OCI-LY3 (cell line): ENCODE data around the gene TRAT1.

Source experiments
- H2AFZ ChIP-seq: fragments of 200-600, 300-600 bp; shearing (Covaris generic); 2 replicates; pipeline ENCODE4 v1.6.0; 2014; ENCODE audit warnings: antibody characterized with exemption, low read depth, low read length
- H3K27ac ChIP-seq: fragments of 200-600, 300-600 bp; sonication (generic); 2 replicates; pipeline ENCODE4 v1.5.1; 2014; ENCODE audit warnings: mild to moderate bottlenecking, low read length, moderate library complexity, mixed read lengths
- H3K27me3 ChIP-seq: fragments of 200-600, 300-600 bp; sonication (generic); 2 replicates; pipeline ENCODE4 v1.6.1; 2014; ENCODE audit warnings: low read depth, low read length, mixed read lengths
- H3K36me3 ChIP-seq: fragments of 200-600, 300-600 bp; sonication (generic); replicated peaks from 2 replicates; pipeline ENCODE3; 2014; ENCODE audit warnings: low read depth, low read length, mixed read lengths
- H3K4me1 ChIP-seq: fragments of 300-600, 200-600 bp; sonication (generic); 2 replicates; pipeline ENCODE4 v1.6.1; 2014; ENCODE audit warnings: low read length, mixed read lengths
- H3K4me2 ChIP-seq: fragments of 200-600, 300-600 bp; sonication (generic); 2 replicates; pipeline ENCODE4 v1.6.1; 2014; ENCODE audit warnings: low read length, mixed read lengths
- H3K4me3 ChIP-seq: fragments of 300-600, 200-600 bp; sonication (generic); 2 replicates; pipeline ENCODE4 v1.5.1; 2014; ENCODE audit warnings: antibody characterized with exemption, mild to moderate bottlenecking, low read length, moderate library complexity
- H3K79me2 ChIP-seq: fragments of 300-600, 200-600 bp; shearing (Covaris generic); 2 replicates; pipeline ENCODE4 v1.6.1; 2014; ENCODE audit warnings: mild to moderate bottlenecking, low read length, mixed read lengths
- H3K9ac ChIP-seq: fragments of 300-600, 200-600 bp; shearing (Covaris generic); 2 replicates; pipeline ENCODE4 v1.6.0; 2014; ENCODE audit warnings: mild to moderate bottlenecking, low read length, moderate library complexity
- H3K9me3 ChIP-seq: fragments of 200-600, 300-600 bp; shearing (Covaris generic); 2 replicates; pipeline ENCODE4 v1.6.1; 2014; ENCODE audit warnings: low read length, mixed read lengths; ENCODE audit not compliant: insufficient read depth
- H4K20me1 ChIP-seq: fragments of 200-600, 300-600 bp; sonication (generic); 2 replicates; pipeline ENCODE4 v1.6.1; 2016; ENCODE audit warnings: low read length, mixed read lengths; ENCODE audit not compliant: insufficient read depth
- CTCF ChIP-seq: fragments of 200-600, 300-600 bp; sonication (generic); IDR thresholded peaks from 2 replicates; pipeline ENCODE4 v1.5.1; 2014; ENCODE audit warnings: antibody characterized with exemption, low read length, low read depth
- EZH2phosphoT487 ChIP-seq: fragments of 200-600 bp; shearing (Covaris generic); IDR thresholded peaks from 2 replicates; pipeline ENCODE4 v1.6.1; 2018; ENCODE audit warnings: antibody characterized with exemption, mixed run types, low read depth

The TRAT1 gene

GRCh38 chr3:108883373-108883772 is 60.8 kb downstream of the TRAT1 start:
- Histone ChIP-seq H3K9me3 (no peaks in the 10 kb centered on the region), H2AFZ (no peak overlapping the region), H3K4me2 (no peak overlapping the region), H3K36me3 (no peaks in the 10 kb centered on the region), H3K9ac (no peak overlapping the region), H3K79me2 (no peaks in the 10 kb centered on the region), H3K27ac (no peak overlapping the region), H4K20me1 (no peaks in the 10 kb centered on the region), H3K4me1 (no peaks in the 10 kb centered on the region), H3K4me3 (no peak overlapping the region), H3K27me3 (no peaks in the 10 kb centered on the region)
- no peak for TF ChIP-seq CTCF
- no peak for TF ChIP-seq EZH2phosphoT487

- H3K27ac ChIP-seq, result no peak overlapping the region
- no peak overlapping the region for H3K9ac ChIP-seq
- H3K27me3 ChIP-seq, result no peaks in the 10 kb centered on the region
- no peak overlapping the region for H3K4me3 ChIP-seq
- no peak overlapping the region for H3K4me2 ChIP-seq
- no peak overlapping the region for H2AFZ ChIP-seq
- no peaks in the 10 kb centered on the region for H3K9me3 ChIP-seq
- TF ChIP-seq EZH2phosphoT487 (no peak), CTCF (no peak)
- no peaks in the 10 kb centered on the region for H3K4me1 ChIP-seq
- no peaks in the 10 kb centered on the region for H3K79me2 ChIP-seq
- H3K36me3 ChIP-seq, result no peaks in the 10 kb centered on the region
- no peaks in the 10 kb centered on the region for H4K20me1 ChIP-seq
Measured at GRCh38 chr3:108887121-108887520, 64.5 kb downstream of the TRAT1 start.

- Histone ChIP-seq H3K79me2 (no peaks in the 10 kb centered on the region), H3K4me1 (no peaks in the 10 kb centered on the region), H4K20me1 (no peaks in the 10 kb centered on the region), H3K9me3 (no peaks in the 10 kb centered on the region), H3K27me3 (no peaks in the 10 kb centered on the region), H3K36me3 (no peaks in the 10 kb centered on the region), H3K4me3 (no peak overlapping the region), H2AFZ (no peak overlapping the region), H3K27ac (no peak overlapping the region), H3K9ac (no peak overlapping the region), H3K4me2 (no peak overlapping the region)
- TF ChIP-seq EZH2phosphoT487, result no peak
- TF ChIP-seq CTCF, result no peak
Measured at GRCh38 chr3:108887777-108888176, 65.2 kb downstream of the TRAT1 start.

GRCh38 chr3:108891833-108892232 is 69.2 kb downstream of the TRAT1 start:
- Histone ChIP-seq H3K4me1 (no peaks in the 10 kb centered on the region), H3K4me2 (no peak overlapping the region), H3K79me2 (no peaks in the 10 kb centered on the region), H3K9ac (no peak overlapping the region), H4K20me1 (no peaks in the 10 kb centered on the region), H3K9me3 (no peaks in the 10 kb centered on the region), H3K27me3 (no peaks in the 10 kb centered on the region), H3K4me3 (no peak overlapping the region), H3K27ac (no peak overlapping the region), H2AFZ (no peak overlapping the region), H3K36me3 (no peaks in the 10 kb centered on the region)
- TF ChIP-seq EZH2phosphoT487 (no peak), CTCF (no peak)
